A673 (cell line): ENCODE data around the gene FBN1.

Experiments
- CTCF ChIP-seq: fragments of 300-800, 200-600 bp; sonication (generic); conservative IDR thresholded peaks from 2 replicates; pipeline ENCODE4 v1.5.1; 2017; ENCODE audit warnings: low read depth, mild to moderate bottlenecking, antibody characterized with exemption, low read length, moderate library complexity, mixed read lengths
- EZH2 ChIP-seq: fragments of 200-600 bp; sonication (generic); IDR thresholded peaks from 2 replicates; pipeline ENCODE4 v1.6.1; 2017; ENCODE audit warnings: borderline replicate concordance, low read depth, mild to moderate bottlenecking, mixed read lengths, antibody characterized with exemption, low read length; ENCODE audit not compliant: poor library complexity, severe bottlenecking

GRCh38 chr15:48472756-48473155 lies 172.8 kb downstream of the FBN1 start:
- TF ChIP-seq CTCF = no peak
- TF ChIP-seq EZH2 = no peak
